Neural progenitor cell (in vitro differentiated cells): ENCODE data around the gene CACHD1.

Source experiments
- CTCF ChIP-seq: fragments of 200-600 bp; sonication (generic); IDR thresholded peaks from 2 replicates; pipeline ENCODE4 v1.5.1; 2017; ENCODE audit warnings: antibody characterized with exemption, mild to moderate bottlenecking
- EZH2 ChIP-seq: fragments of 200-600 bp; sonication (generic); IDR thresholded peaks from 2 replicates; pipeline ENCODE4 v1.6.1; 2017; ENCODE audit warnings: antibody characterized with exemption, mild to moderate bottlenecking, moderate library complexity
- EZH2phosphoT487 ChIP-seq: fragments of 200-600 bp; sonication (generic); IDR thresholded peaks from 2 replicates; pipeline ENCODE4 v1.6.1; 2017; ENCODE audit warnings: antibody characterized with exemption

GRCh38 chr1:64517640-64518039 lies 47.7 kb downstream of the CACHD1 start:
- TF ChIP-seq CTCF (no peak), EZH2 (no peak), EZH2phosphoT487 (no peak)
